ENCODE data around the gene AMBRA1. TPM values are rescaled to one million over a fixed set of nuclear protein-coding genes. Genes with fewer than 3 reads are reported as not detected.
A peak's percentile ranks its signal among the peaks of the same experiment; 100 is the strongest.

The AMBRA1 gene
- total RNA-seq, 1 donor from 2014 or later = 25.1 TPM

- TF ChIP-seq CTCF (IDR thresholded peaks at IDR 0.05) = peak; percentile 86
- peaks cover 3% of the 10 kb centered on the region for H3K4me1 Mint-ChIP-seq (ENCODE audit: low read depth)
- peaks cover 2% of the 10 kb centered on the region for H3K36me3 Mint-ChIP-seq (ENCODE audit: low read depth)
- no peaks in the 10 kb centered on the region for H3K27me3 Mint-ChIP-seq (ENCODE audit: low read depth)
- H3K27ac Mint-ChIP-seq (ENCODE audit: unreplicated experiment) = no peak overlapping the region
- H3K9me3 Mint-ChIP-seq (ENCODE audit: low read depth) = no peaks in the 10 kb centered on the region
- DNase-seq (ENCODE audit: low spot score) = no peak
- H3K4me3 Mint-ChIP-seq (ENCODE audit: unreplicated experiment) = no peak overlapping the region
Observed at GRCh38 chr11:46369458-46370152, 224.2 kb downstream of the AMBRA1 start.

GRCh38 chr11:46367916-46368267 is 225.9 kb downstream of the AMBRA1 start:
- no peak overlapping the region for H3K27ac Mint-ChIP-seq (ENCODE audit: unreplicated experiment)
- peak; percentile 70 for TF ChIP-seq CTCF (IDR thresholded peaks at IDR 0.05)
- no peaks in the 10 kb centered on the region for H3K9me3 Mint-ChIP-seq (ENCODE audit: low read depth)
- H3K36me3 Mint-ChIP-seq (ENCODE audit: low read depth) = peaks cover 2% of the 10 kb centered on the region
- no peak overlapping the region for H3K4me3 Mint-ChIP-seq (ENCODE audit: unreplicated experiment)
- no peak for DNase-seq (ENCODE audit: low spot score)
- H3K27me3 Mint-ChIP-seq (ENCODE audit: low read depth) = no peaks in the 10 kb centered on the region
- H3K4me1 Mint-ChIP-seq (ENCODE audit: low read depth) = peaks cover 15% of the 10 kb centered on the region

GRCh38 chr11:46367244-46367915 is 226.4 kb downstream of the AMBRA1 start:
- Mint-ChIP-seq H3K27ac (ENCODE audit: unreplicated experiment) (no peak overlapping the region), H3K9me3 (ENCODE audit: low read depth) (no peaks in the 10 kb centered on the region), H3K4me1 (ENCODE audit: low read depth) (peaks cover 20% of the 10 kb centered on the region), H3K27me3 (ENCODE audit: low read depth) (no peaks in the 10 kb centered on the region), H3K4me3 (ENCODE audit: unreplicated experiment) (no peak overlapping the region), H3K36me3 (ENCODE audit: low read depth) (peaks cover 2% of the 10 kb centered on the region)
- peak; percentile 92 for TF ChIP-seq CTCF (IDR thresholded peaks at IDR 0.05)
- no peak for DNase-seq (ENCODE audit: low spot score)

GRCh38 chr11:46366661-46367161 is 227.1 kb downstream of the AMBRA1 start:
- Mint-ChIP-seq H3K4me1 (ENCODE audit: low read depth) (peaks cover 27% of the 10 kb centered on the region), H3K9me3 (ENCODE audit: low read depth) (no peaks in the 10 kb centered on the region), H3K27ac (ENCODE audit: unreplicated experiment) (no peak overlapping the region), H3K27me3 (ENCODE audit: low read depth) (no peaks in the 10 kb centered on the region), H3K36me3 (ENCODE audit: low read depth) (peaks cover 2% of the 10 kb centered on the region), H3K4me3 (ENCODE audit: unreplicated experiment) (no peak overlapping the region)
- no peak for DNase-seq (ENCODE audit: low spot score)
- no peak for TF ChIP-seq CTCF (IDR thresholded peaks at IDR 0.05)

GRCh38 chr11:46366260-46366659 is 227.6 kb downstream of the AMBRA1 start:
- TF ChIP-seq CTCF (IDR thresholded peaks at IDR 0.05) = no peak
- DNase-seq (ENCODE audit: low spot score) = no peak
- peaks cover 31% of the 10 kb centered on the region for H3K4me1 Mint-ChIP-seq (ENCODE audit: low read depth)
- no peaks in the 10 kb centered on the region for H3K27me3 Mint-ChIP-seq (ENCODE audit: low read depth)
- no peak overlapping the region for H3K27ac Mint-ChIP-seq (ENCODE audit: unreplicated experiment)
- peaks cover 2% of the 10 kb centered on the region for H3K36me3 Mint-ChIP-seq (ENCODE audit: low read depth)
- H3K4me3 Mint-ChIP-seq (ENCODE audit: unreplicated experiment) = no peak overlapping the region
- no peaks in the 10 kb centered on the region for H3K9me3 Mint-ChIP-seq (ENCODE audit: low read depth)

All from chondrocyte (in vitro differentiated cells).